ENCODE data around the gene TARS3.

GRCh38 chr15:101689901-101690300, 34.4 kb downstream of the TARS3 start:
- TF ChIP-seq CTCF (IDR thresholded peaks at IDR 0.05), result no peak
- no peak for TF ChIP-seq POLR2A (IDR thresholded peaks at IDR 0.05)
- no peak for TF ChIP-seq POLR2AphosphoS5 (IDR thresholded peaks at IDR 0.05; ENCODE audit: insufficient read depth in 1 of 2, low read depth in 1 of 2)

All from vagina (tissue), 2 donors.